Measurements from ENCODE around the gene C19orf44. TPM values are rescaled to one million over a fixed set of nuclear protein-coding genes. Genes with fewer than 3 reads are reported as not detected.

The C19orf44 gene
- total RNA-seq, 5 donors from 2014 or later (not counting 1 experiment from before 2014, with no cell fraction given): 2.3 to 4.6 (median 3.3) TPM

DNA sequence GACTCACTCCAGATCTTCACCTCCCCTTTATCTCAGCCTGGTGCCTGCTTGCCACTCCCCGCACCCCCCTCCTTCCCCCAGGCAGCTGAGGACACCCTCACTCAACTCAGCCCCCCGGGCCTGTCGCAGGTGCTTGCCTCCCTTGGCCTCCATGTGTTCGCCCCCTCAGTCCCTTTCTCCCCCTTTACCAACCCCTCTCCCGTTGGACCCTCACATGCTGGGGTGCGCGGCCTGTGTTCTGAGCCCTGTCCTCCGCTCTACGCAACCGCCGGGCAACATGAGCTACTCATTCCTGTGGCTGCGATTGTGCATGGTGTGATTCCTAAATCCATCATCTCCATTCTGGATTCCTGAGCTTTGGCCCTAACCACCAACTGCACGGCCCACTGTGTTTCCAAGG lies 40.9 kb downstream of the C19orf44 start:
- Mint-ChIP-seq H3K27me3 (no peaks in the 10 kb centered on the region), H3K27ac (no peak overlapping the region), H3K36me3 (peaks cover 26% of the 10 kb centered on the region), H3K4me1 (peaks cover 43 to 47% (median 45%) of the 10 kb centered on the region in 3 donors), H3K9me3 (no peaks in the 10 kb centered on the region), H3K4me3 (no peak overlapping the region)
- POLR2A ChIA-PET: interaction anchor here in 1 of 2 donors (0.5 to 0.6 kb wide), 2 partner anchors 11 to 291 kb away, joined by 4 to 7 read pairs; no protein-coding TSS in a partner anchor
- Histone ChIP-seq H3K27ac (ENCODE audit: low read length) (no peak overlapping the region), H3K4me1 (ENCODE audit: control insufficient read depth in 1 of 2, extremely low read depth in 1 of 2, insufficient read depth in 2 of 2, low read length in 2 of 2) (peaks cover 8 to 44% of the 10 kb centered on the region in 2 experiments), H3K36me3 (ENCODE audit: control insufficient read depth in 2 of 2, extremely low read depth in 1 of 2, insufficient read depth in 1 of 2, low read length in 1 of 2) (peaks cover 26 to 54% of the 10 kb centered on the region in 2 donors), H3K4me3 (ENCODE audit: control insufficient read depth in 1 of 2, extremely low read depth in 1 of 2, low read length in 1 of 2) (no peak overlapping the region), H3K9me3 (no peaks in the 10 kb centered on the region), H3K27me3 (replicated peaks in 1 of 2; ENCODE audit: control insufficient read depth in 2 of 2, extremely low read depth in 1 of 2, insufficient read depth in 2 of 2, low read length in 1 of 2) (no peaks in the 10 kb centered on the region)
- CTCF ChIA-PET: no interaction called here
- ATAC-seq (replicated peaks in 1 of 4): no peak
- 98% methylated on average over 11 of the region's 13 CpGs for WGBS (ENCODE audit: insufficient coverage)
- DNase-seq: no peak

DNA sequence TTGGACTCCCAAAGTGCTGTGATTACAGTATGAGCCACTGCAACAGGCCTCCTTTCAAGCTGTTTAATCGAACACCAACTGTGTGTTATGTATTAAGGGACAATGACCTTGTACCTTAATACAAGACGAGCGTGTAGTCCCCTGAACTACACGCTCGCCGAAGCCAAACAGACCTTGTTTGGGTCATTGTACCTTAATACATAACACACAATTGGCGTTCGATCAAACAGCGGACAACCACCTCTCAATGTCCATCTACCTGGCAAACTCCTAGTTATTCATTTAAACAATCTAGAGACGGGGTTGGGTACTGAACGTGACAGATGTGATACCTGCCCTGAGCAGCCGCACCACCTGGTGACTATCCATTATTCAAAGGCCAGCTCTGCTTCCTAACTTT lies 44.8 kb downstream of the C19orf44 start:
- H3K27ac ChIP-seq (ENCODE audit: low read length): no peak overlapping the region
- CTCF ChIA-PET: interaction anchor here in 1 of 2 donors (0.6 kb wide), 1 partner anchor 1300 kb away, joined by 3 read pairs; no protein-coding TSS in a partner anchor

DNA sequence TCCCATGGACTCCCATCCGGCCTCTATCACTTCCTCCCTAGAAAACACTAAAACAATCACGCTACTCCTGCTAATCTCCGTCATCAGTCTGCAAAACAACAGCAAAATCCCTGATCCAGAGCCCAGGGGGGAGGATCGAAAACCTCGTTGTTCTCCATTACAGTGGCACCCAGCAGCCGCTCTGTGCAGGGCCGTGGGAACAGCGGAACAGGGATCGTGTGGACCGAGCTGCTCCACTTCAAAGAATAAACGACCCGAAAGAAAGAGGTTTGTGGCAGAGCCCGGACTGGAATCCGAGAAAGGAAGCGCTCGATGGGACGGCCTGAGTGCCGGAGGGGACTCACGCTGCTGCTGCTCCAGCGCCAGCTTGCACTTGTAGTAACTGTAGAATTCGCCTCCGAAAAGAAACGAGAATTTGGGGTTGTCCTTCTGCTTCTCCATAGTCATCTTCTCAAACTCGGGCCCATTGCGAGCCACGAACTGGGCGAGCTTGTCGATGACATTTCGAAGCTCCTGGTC lies 45.4 kb downstream of the C19orf44 start:
- no peaks in the 10 kb centered on the region for H3K27me3 ChIP-seq (replicated peaks in 1 of 2; ENCODE audit: control insufficient read depth in 2 of 2, extremely low read depth in 1 of 2, insufficient read depth in 2 of 2, low read length in 1 of 2)
- H3K4me1 ChIP-seq (ENCODE audit: control insufficient read depth in 1 of 2, extremely low read depth in 1 of 2, insufficient read depth in 2 of 2, low read length in 2 of 2): peaks cover 19 to 68% of the 10 kb centered on the region in 2 experiments
- ChIA-PET CTCF (interaction anchor here in 1 of 2 donors (0.6 kb wide), 1 partner anchor 1300 kb away, joined by 3 read pairs; no protein-coding TSS in a partner anchor), POLR2A (interaction anchor here in 1 of 2 donors (0.6 kb wide), 1 partner anchor 98 kb away, joined by 3 read pairs; no protein-coding TSS in a partner anchor)
- DNase-seq (peak in 8 of 35 experiments; percentile 1 to 42 (median 14)), ATAC-seq (replicated peaks in 1 of 4) (peak in 2 of 4 experiments; percentile 3)
- Mint-ChIP-seq H3K27me3 (no peaks in the 10 kb centered on the region), H3K9me3 (no peaks in the 10 kb centered on the region), H3K4me1 (peaks cover 60 to 65% (median 65%) of the 10 kb centered on the region in 3 donors), H3K36me3 (peaks cover 23% of the 10 kb centered on the region), H3K4me3 (peak overlapping the region; percentile 84 to 92 (median 85)), H3K27ac (peak overlapping the region; percentile 70 to 78)
- no peaks in the 10 kb centered on the region for H3K9me3 ChIP-seq
- H3K4me3 ChIP-seq (ENCODE audit: control insufficient read depth in 1 of 2, extremely low read depth in 1 of 2, low read length in 1 of 2): peak overlapping the region; percentile 75 to 96
- under 1% methylated on average over 23 of the region's 29 CpGs for WGBS (ENCODE audit: insufficient coverage)
- H3K36me3 ChIP-seq (ENCODE audit: control insufficient read depth in 2 of 2, extremely low read depth in 1 of 2, insufficient read depth in 1 of 2, low read length in 1 of 2): peaks cover under 1 to 21% of the 10 kb centered on the region in 2 donors
- no peak overlapping the region for H3K27ac ChIP-seq (ENCODE audit: low read length)

More for the DNA sequence above, 44.8 kb downstream of the C19orf44 start:
- ATAC-seq (replicated peaks in 1 of 4): no peak
- H3K36me3 Mint-ChIP-seq: peaks cover 24% of the 10 kb centered on the region
- Histone ChIP-seq H3K4me1 (ENCODE audit: control insufficient read depth in 1 of 2, extremely low read depth in 1 of 2, insufficient read depth in 2 of 2, low read length in 2 of 2) (peaks cover 19 to 68% of the 10 kb centered on the region in 2 experiments), H3K9me3 (no peaks in the 10 kb centered on the region), H3K27me3 (replicated peaks in 1 of 2; ENCODE audit: control insufficient read depth in 2 of 2, extremely low read depth in 1 of 2, insufficient read depth in 2 of 2, low read length in 1 of 2) (no peaks in the 10 kb centered on the region), H3K4me3 (ENCODE audit: control insufficient read depth in 1 of 2, extremely low read depth in 1 of 2, low read length in 1 of 2) (peak overlapping the region in 1 of 2 donors; percentile 75), H3K36me3 (ENCODE audit: control insufficient read depth in 2 of 2, extremely low read depth in 1 of 2, insufficient read depth in 1 of 2, low read length in 1 of 2) (peaks cover 7 to 27% of the 10 kb centered on the region in 2 donors)
- H3K27ac Mint-ChIP-seq: peak overlapping the region; percentile 70 to 78
- H3K4me3 Mint-ChIP-seq: peak overlapping the region; percentile 84 to 92 (median 85)
- H3K27me3 Mint-ChIP-seq: no peaks in the 10 kb centered on the region
- POLR2A ChIA-PET: no interaction called here
- peaks cover 61 to 66% (median 63%) of the 10 kb centered on the region in 3 donors for H3K4me1 Mint-ChIP-seq
- 83% methylated on average over 11 of the region's 12 CpGs for WGBS (ENCODE audit: insufficient coverage)
- no peak for DNase-seq
- no peaks in the 10 kb centered on the region for H3K9me3 Mint-ChIP-seq

DNA sequence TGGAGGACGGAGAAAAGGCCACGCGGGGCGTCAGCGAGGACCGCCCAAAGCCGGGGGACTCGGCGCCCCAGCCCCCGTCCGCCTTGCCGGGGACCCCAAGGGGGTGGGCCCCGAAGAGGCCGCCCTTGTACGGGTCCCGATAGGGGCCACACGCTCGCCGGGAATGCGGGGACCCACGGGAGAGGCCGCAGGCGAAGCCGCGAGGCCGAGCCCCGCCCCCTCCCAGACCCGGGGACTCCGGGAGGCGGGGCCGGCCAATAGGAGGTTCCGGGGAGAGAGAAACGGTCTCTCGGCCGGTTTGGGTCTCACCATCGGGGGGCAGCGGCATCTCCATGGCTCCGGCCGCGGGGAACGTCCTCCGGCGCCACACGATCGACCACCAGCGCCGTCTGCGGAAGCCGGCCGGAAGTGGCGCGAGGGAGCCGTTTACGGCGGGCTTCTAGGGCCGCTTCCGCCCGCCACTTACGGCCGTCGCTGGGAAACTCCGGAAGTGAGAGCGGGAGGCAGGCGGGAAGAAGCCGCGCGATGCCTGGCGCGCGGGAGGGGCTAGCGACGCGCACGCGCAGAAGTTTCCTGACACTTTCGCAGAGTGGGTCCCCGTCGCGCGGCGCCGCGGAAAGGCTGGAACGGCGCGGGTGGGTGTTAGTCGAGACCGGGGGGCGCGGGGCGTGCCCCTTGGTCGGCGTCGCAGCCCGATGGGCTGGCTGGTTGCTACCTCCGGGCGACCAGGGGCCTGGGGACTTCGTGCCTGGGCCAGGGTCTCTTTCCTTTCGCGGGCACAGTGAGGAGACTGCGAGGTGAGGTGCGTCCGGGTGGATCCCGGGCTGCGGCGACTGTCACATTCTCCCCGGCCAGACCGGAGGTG lies 46.1 kb downstream of the C19orf44 start, which contains the start of gene CHERP:
Gene CHERP (minus strand): TSS at position 393 of the 865 bp plus-strand sequence. CDS start 59 bp downstream, at position 334.
- peaks cover 0 to 18% of the 10 kb centered on the region in 2 donors for H3K36me3 ChIP-seq (ENCODE audit: control insufficient read depth in 2 of 2, extremely low read depth in 1 of 2, insufficient read depth in 1 of 2, low read length in 1 of 2)
- CTCF ChIA-PET: interaction anchor here in 1 of 2 donors (1.0 to 1.1 kb wide), 2 partner anchors 24 to 45 kb away, joined by 3 to 6 read pairs; no protein-coding TSS in a partner anchor
- H3K4me1 Mint-ChIP-seq: peaks cover 58 to 63% (median 58%) of the 10 kb centered on the region in 3 donors
- WGBS (ENCODE audit: insufficient coverage): under 1% methylated on average over 97 of the region's 108 CpGs
- H3K27me3 Mint-ChIP-seq: no peaks in the 10 kb centered on the region
- H3K27me3 ChIP-seq (replicated peaks in 1 of 2; ENCODE audit: control insufficient read depth in 2 of 2, extremely low read depth in 1 of 2, insufficient read depth in 2 of 2, low read length in 1 of 2): no peaks in the 10 kb centered on the region
- H3K4me3 ChIP-seq (ENCODE audit: control insufficient read depth in 1 of 2, extremely low read depth in 1 of 2, low read length in 1 of 2): peak within 1 kb of the TSS; percentile 75 to 96
- H3K36me3 Mint-ChIP-seq: peaks cover 20% of the 10 kb centered on the region
- H3K4me3 Mint-ChIP-seq: peak within 1 kb of the TSS; percentile 85 to 92 (median 92)
- POLR2A ChIA-PET: interaction anchor here (0.6 to 0.9 kb wide), 4 partner anchors 42 to 98 kb away, joined by 3 to 11 read pairs (median 5); no protein-coding TSS in a partner anchor
- H3K27ac ChIP-seq (ENCODE audit: low read length): peak within 1 kb of the TSS; percentile 66
- no peaks in the 10 kb centered on the region for H3K9me3 ChIP-seq
- H3K4me1 ChIP-seq (ENCODE audit: control insufficient read depth in 1 of 2, extremely low read depth in 1 of 2, insufficient read depth in 2 of 2, low read length in 2 of 2): peaks cover 19 to 66% of the 10 kb centered on the region in 2 experiments
- no peaks in the 10 kb centered on the region for H3K9me3 Mint-ChIP-seq
- H3K27ac Mint-ChIP-seq: peak within 1 kb of the TSS; percentile 87 to 91
- DNase-seq (peak; percentile 88 to 98 (median 93)), ATAC-seq (replicated peaks in 1 of 4) (peak; percentile 85 to 91 (median 90))

DNA sequence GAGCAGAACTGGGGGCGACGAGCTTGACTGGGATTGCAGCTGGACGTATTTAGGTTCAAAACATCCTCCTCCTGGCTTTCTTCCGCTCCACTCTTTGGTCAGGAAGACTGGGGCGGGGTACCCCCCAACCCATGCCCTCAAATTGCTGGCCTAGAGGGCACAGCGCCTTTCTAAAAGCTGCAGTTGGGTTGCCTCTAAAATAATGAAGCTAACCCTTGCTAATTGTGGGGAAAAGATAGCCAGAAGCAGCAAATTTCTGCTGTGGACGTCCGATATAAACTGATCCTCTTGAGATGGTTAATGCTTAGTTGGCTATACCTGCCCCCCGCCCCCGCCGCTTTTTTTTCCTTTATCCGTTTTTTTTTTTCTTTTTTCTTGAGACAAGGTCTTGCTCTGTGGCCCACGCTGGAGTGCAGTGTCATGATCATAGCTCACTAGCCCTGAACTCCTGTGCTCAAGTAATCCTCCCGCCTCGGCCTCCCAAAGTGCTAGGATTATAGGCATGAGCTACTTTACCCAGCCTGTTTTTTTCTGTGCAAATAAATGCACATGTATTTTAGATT lies 46.8 kb downstream of the C19orf44 start:
- no peaks in the 10 kb centered on the region for H3K27me3 ChIP-seq (replicated peaks in 1 of 2; ENCODE audit: control insufficient read depth in 2 of 2, extremely low read depth in 1 of 2, insufficient read depth in 2 of 2, low read length in 1 of 2)
- H3K4me3 Mint-ChIP-seq: peak overlapping the region; percentile 85 to 92 (median 92)
- peaks cover 0 to 12% of the 10 kb centered on the region in 2 donors for H3K36me3 ChIP-seq (ENCODE audit: control insufficient read depth in 2 of 2, extremely low read depth in 1 of 2, insufficient read depth in 1 of 2, low read length in 1 of 2)
- peaks cover 19 to 60% of the 10 kb centered on the region in 2 experiments for H3K4me1 ChIP-seq (ENCODE audit: control insufficient read depth in 1 of 2, extremely low read depth in 1 of 2, insufficient read depth in 2 of 2, low read length in 2 of 2)
- H3K9me3 ChIP-seq: no peaks in the 10 kb centered on the region
- ATAC-seq (replicated peaks in 1 of 4) (no peak), DNase-seq (no peak)
- ChIA-PET POLR2A (interaction anchor here (0.5 to 1.2 kb wide), 6 partner anchors 28 to 204 kb away, joined by 3 to 11 read pairs (median 5); no protein-coding TSS in a partner anchor), CTCF (interaction anchor here in 1 of 2 donors (1.0 to 1.1 kb wide), 2 partner anchors 23 to 44 kb away, joined by 3 to 6 read pairs; no protein-coding TSS in a partner anchor)
- H3K27me3 Mint-ChIP-seq: no peaks in the 10 kb centered on the region
- H3K9me3 Mint-ChIP-seq: no peaks in the 10 kb centered on the region
- H3K4me1 Mint-ChIP-seq: peaks cover 51 to 56% (median 51%) of the 10 kb centered on the region in 3 donors
- WGBS (ENCODE audit: insufficient coverage): 0% methylated on average over 6 of the region's 15 CpGs
- H3K27ac Mint-ChIP-seq: peak overlapping the region; percentile 87 to 91
- peak overlapping the region; percentile 75 to 96 for H3K4me3 ChIP-seq (ENCODE audit: control insufficient read depth in 1 of 2, extremely low read depth in 1 of 2, low read length in 1 of 2)
- H3K27ac ChIP-seq (ENCODE audit: low read length): peak overlapping the region; percentile 66
- H3K36me3 Mint-ChIP-seq: peaks cover 15% of the 10 kb centered on the region

Data from T-cell (primary cell).